GM18867 (cell line): Measurements from ENCODE around the gene TMA7.

Source experiments
- ATAC-seq: cut with Tn5 transposase; IDR thresholded peaks from one replicate; pipeline ENCODE4 v1.9.1; 2021; ENCODE audit warnings: mild to moderate bottlenecking, moderate library complexity; ENCODE audit not compliant: unreplicated experiment

The TMA7 gene

GRCh38 chr3:48492461-48493202 is 52.6 kb downstream of the TMA7 start:
- ATAC-seq, result no peak

- ATAC-seq, result no peak
Observed at GRCh38 chr3:48493203-48493501, 53.1 kb downstream of the TMA7 start.
